GOT3 (cell line): ENCODE data around the gene BNIP1.

Experiments
- DNase-seq: peaks from one replicate; lab custom pipeline; 2025; ENCODE audit warnings: mixed read lengths; lab: John Stamatoyannopoulos, UW

BNIP1 gene

GRCh38 chr5:173211284-173211683, 67.0 kb downstream of the BNIP1 start:
- DNase-seq = no peak

GRCh38 chr5:173213236-173213933, 69.1 kb downstream of the BNIP1 start:
- no peak for DNase-seq
